ENCODE data around the gene DCTN3.

DCTN3 gene

DNA sequence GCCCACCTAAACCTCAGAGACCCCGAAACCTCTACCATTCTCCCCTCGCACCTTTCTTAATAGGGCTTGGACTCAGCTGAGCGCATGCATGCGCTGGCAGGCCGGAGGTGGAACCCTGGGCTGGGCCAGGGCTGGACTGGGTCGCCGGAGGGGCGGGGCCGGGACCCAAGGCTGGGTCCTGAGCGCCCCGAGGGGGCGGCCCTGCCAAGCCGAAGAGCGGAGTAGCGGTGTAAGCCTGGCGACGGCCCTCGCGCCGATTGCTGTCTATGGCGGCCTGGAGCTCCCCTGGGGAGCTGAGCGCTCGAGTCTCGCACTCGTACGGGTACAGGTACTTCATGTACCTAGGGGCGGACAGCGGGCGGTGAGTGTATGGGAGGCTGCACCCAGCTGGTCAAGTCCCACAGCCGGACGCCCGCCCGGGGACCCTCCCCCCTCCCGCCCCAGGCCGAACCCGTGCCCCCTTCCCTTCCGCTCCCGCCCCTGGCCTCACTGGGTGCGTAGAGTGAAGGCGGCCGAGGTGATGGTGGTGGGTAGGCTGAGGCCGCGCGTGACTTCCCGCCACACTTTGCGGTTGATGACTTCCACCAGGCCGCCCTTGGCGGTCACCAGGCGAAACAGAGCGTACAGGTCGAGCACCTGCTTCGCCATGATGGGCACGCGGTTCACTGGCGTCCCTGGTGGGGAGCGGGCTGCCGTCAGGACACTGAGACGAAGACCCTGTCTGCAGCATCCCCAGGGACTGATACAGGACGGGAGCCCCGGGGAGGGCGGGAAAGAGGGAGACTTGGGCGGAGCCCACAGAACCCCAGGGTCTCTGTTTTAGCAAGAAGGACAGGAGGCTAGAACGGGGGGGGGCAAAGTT, 3.3 kb upstream of the DCTN3 start:
- DNase-seq (ENCODE audit: low spot score), result no peak

- no peak for DNase-seq (ENCODE audit: low spot score)
Observed at GRCh38 chr9:34615132-34615531, 5.2 kb downstream of the DCTN3 start.

- peak; percentile 83 for DNase-seq (ENCODE audit: low spot score)
Observed at GRCh38 chr9:34612788-34613390, 7.4 kb downstream of the DCTN3 start.

DNA sequence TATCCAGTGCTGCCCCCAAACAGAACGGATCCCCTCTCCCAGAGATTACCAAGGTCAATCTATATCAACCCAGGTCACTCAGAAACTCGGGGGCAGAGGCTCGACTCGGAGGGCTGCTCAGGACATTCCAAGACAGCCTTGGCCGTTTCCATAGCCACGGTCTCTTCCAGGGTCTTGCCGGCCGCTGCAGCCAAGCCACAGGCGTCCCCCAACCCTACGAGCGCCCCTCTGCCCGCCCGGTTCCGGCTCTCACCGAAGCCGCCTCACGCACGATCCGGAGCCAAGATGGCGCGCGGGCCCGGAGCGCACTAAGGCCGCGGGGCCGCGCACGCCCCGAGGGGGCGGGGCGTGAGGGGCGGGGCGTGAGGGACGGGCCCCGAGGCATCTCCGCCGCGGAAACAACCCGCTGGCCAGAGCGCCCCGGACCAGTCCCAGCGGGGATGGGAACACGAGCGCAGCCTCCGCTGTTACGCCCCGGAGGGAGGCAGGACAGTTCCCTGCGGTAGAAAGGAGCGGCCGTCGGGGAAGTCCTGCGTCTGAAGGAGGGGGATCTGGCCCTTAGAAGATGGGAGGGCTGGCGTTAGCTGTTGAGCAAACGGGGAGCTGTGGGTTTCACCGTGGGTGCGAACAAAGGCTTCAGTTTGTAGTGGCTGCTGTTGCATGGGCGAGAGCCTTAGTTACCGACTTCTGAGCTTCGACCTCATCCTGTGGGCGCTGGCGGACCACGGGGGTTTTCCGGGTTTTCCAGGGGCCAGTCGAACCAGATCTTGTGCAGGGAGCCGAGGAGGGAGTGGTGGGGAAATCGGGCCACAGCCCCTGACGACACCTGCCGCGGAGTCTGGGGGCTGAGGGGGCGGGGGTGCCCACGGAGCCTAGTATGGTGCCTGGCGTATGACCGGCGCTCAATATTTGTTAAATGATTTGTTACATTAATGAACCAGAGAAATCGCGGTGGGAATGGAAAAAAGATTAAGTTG, 8.2 kb downstream of the DCTN3 start, which contains the start of gene RPP25L:
RPP25L (minus strand) TSS at position 287 of the 977 bp plus-strand sequence. CDS start 801 bp downstream, outside the sequence.
- DNase-seq (ENCODE audit: low spot score), result peak; percentile 98

DNA sequence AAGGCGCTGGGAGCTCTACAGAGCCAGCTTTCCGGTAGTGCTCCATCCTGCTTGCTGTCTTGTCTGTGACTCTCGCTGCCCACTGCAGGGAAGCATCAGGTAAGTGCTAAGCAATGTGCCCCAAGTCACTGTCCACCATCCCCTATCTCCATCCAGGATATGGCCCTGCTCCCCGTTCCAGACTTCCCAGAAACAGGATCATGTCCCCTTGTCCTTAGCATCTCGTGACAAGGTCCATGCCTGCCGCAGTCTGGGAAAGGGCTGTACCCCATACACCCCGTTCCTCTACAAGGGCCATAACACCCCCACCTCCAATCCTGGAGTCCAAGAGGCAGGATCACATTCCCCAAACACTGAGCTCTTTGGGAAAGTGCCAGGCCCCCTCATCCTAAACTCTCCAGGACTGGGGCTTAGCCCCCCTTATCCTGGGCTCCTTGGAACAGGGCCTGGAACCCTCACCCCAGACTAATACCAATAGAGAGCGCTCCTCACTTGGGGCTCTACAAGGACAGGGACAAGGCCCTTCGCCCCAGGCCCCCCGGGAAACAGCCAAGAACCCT, 9.0 kb downstream of the DCTN3 start:
- DNase-seq (ENCODE audit: low spot score), result no peak

DNA sequence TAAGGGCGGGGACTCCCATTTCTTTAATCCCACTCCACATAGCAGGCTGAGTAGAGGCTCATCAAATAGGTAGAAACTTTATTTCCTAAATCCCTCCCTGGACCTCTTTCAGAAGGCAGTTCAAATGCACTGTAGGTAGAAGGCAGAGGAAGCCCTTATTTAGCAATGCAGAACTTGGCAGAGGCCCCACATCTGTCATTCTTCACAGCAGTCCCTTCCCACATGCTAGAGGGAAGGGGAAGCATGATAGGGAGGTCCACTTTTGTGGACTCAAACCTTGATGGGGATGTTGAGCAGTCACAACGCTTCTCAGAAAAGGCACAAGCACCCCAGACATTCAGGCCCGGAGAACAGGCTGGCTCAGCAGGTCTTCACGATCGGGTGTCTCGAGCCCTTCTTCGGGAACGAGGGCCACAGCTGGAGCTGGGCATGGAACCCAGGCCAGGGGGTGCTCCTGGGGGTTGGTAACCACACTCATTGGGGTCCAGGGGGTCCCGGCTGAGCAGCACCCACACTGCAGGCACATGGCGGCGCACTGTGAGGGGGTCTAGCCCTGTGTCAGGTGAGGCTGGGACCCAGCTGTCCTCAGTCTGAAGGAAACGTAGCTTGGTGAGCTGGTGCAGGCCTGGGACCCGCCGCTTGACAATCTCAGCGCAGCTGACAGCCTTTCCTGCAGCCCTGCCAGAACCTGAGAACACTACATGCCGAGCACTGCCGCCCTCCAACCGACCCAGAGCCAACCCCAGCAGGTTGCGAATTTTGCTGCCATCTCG, 9.7 kb downstream of the DCTN3 start:
- no peak for DNase-seq (ENCODE audit: low spot score)

DNA sequence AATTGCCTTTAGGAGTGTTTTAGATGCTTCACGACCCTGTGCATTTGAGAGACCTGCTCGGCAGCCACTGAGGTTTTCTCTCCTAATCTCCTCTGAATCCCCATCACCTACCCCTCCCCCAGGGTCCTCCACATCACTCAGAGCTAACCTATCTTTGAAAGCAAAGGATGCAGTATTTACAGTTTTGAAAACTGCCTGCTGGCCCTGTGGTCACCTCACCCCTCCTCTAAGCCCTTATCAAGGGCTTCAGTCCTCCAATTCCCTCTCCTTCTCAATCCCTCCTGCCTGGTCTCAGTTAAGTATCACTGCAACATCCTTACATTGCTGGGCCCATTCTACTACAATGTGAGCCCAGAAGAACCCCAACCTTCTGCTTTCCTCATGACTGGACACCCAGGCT, 13.0 kb downstream of the DCTN3 start:
- DNase-seq (ENCODE audit: low spot score), result no peak

DNA sequence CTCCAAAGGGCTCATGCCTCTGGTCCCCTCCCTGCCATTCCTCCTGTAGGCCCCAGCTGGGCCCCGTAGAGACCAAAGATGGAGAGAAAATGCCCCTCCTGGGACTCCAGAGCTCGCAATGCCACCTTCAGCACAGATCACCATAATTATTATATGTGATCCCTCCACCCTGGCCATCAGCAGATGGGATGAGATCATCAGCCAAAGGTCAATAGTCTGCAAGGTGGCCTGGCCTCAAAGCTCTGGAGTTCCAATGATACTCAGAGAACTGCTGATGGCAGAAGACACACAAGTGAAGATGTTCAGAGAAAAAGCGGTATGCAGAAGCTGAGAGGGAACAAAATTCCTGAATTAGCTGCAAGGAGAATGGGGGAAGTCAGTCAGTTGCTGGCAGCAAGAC, 13.4 kb downstream of the DCTN3 start:
- no peak for DNase-seq (ENCODE audit: low spot score)

DNA sequence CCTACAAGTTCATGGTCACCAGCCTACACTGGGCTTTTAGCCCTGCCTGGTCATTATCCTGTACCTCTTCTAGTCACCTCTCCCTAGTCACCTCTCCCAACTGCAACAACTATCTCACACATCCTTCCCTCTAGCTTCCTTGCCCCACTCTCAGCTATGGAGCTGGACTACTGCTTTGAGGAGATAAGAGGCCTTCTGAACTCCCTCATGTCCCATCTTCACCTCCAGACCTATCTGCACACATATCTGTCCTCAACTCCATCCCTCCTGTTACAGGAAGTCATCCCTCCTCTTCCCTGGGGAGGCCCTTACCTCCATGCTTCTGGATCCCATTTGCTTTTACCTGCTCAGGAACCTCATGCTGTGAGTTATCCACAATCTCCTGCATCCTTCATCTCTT, 14.1 kb downstream of the DCTN3 start:
- DNase-seq (ENCODE audit: low spot score), result no peak

- peak; percentile 90 for DNase-seq (ENCODE audit: low spot score)
Observed at GRCh38 chr9:34603610-34604231, 16.6 kb downstream of the DCTN3 start.

- DNase-seq (ENCODE audit: low spot score), result no peak
Observed at GRCh38 chr9:34601937-34602573, 18.2 kb downstream of the DCTN3 start.

DNA sequence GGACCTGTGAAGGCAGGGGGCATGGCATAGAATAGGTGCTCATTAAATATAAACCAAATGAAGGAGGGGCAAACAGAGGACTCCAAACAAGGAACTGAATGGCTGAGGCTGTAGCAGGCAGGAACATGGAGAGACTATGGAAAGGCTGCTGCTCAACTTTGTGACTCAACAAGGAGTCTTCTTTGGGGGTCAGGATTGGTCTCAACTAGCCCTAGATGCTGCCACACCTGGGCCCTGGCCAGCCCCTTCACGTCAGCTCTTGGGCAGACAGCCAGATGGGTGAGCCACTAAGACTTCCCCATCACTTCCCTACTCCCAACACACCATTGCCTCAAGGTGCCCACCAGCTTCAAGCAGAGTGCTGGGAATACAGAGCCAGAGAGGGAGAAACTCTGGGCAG, 19.4 kb downstream of the DCTN3 start:
- no peak for DNase-seq (ENCODE audit: low spot score)

DNA sequence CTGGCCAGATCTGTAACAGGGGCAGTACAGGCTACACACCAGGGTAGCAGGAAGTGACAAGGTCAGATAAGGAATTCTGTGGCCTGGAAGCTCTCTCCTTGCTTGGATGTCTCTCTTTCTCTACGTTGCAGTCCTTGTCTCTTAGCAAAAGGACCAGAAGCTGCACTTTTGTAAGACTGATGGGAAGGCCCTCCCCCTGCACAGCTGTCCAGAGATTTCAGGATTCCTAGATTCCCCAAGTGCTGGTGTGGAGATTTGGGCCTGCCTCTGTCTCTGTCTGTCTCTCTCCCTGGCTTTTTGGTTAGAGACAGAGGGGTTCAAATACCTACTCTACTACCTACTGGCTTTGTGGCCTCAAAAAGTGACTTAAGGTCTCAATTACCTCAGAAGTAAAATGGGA, 20.7 kb downstream of the DCTN3 start:
- no peak for DNase-seq (ENCODE audit: low spot score)

DNA sequence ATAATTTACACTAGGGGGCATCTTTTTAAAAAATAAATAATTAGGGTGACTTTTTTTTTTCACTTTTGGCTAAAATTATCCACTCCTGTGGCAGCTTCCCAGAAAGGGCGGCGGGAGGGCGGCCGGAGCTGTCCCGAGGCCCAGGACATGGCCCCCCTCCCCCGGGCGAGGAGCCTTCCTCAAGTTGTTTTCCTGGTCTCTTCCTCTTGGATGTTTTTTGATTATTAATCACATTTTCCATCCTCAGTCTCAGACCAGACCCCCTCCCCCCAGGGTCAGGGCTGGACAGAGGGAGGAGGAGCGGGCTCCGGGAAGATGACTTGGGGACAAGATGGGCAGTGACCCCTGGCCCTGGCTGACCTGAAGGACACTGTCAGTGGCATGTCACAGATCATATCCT, 26.1 kb downstream of the DCTN3 start:
- DNase-seq (ENCODE audit: low spot score), result no peak

GRCh38 chr9:34592895-34593601, 27.2 kb downstream of the DCTN3 start:
- peak; percentile 82 for DNase-seq (ENCODE audit: low spot score)

- no peak for DNase-seq (ENCODE audit: low spot score)
Observed at GRCh38 chr9:34591917-34592866, 28.1 kb downstream of the DCTN3 start.

GRCh38 chr9:34591248-34591916, 28.9 kb downstream of the DCTN3 start:
- peak; percentile 94 for DNase-seq (ENCODE audit: low spot score)

Measured in iPS-NIHi11 (cell line).